Choroid plexus epithelial cell (primary cell): ENCODE data around the gene GON7.

Experiments
- DNase-seq: peaks from one replicate; pipeline ENCODE4 v3.0.0-alpha.2; 2010; ENCODE audit warnings: low read depth
- H3K4me3 ChIP-seq: 2 replicates; pipeline ENCODE4 v1.5.1; 2011; ENCODE audit warnings: low read depth, mild to moderate bottlenecking, control low read depth, low read length, moderate library complexity
- CTCF ChIP-seq: conservative IDR thresholded peaks from 2 replicates; pipeline ENCODE4 v1.5.1; 2011; ENCODE audit warnings: low read depth, mild to moderate bottlenecking, control low read depth, inconsistent platforms, low read length, moderate library complexity

Gene GON7

GRCh38 chr14:93220509-93220908 is 13.6 kb upstream of the GON7 start:
- H3K4me3 ChIP-seq: no peak overlapping the region
- no peak for DNase-seq

GRCh38 chr14:93219103-93219726 is 12.3 kb upstream of the GON7 start:
- peak; percentile 80 for DNase-seq
- no peak overlapping the region for H3K4me3 ChIP-seq
- peak; percentile 76 for TF ChIP-seq CTCF

More at GRCh38 chr14:93220509-93220908, 13.6 kb upstream of the GON7 start:
- no peak for TF ChIP-seq CTCF

- no peak for TF ChIP-seq CTCF
- DNase-seq: no peak
- H3K4me3 ChIP-seq: no peak overlapping the region
Observed at GRCh38 chr14:93214598-93214997, 7.7 kb upstream of the GON7 start.

GRCh38 chr14:93212432-93212831 is 5.6 kb upstream of the GON7 start:
- no peak for DNase-seq
- no peak for TF ChIP-seq CTCF
- H3K4me3 ChIP-seq: no peak overlapping the region

- peak; percentile 60 for TF ChIP-seq CTCF
- peak overlapping the region; percentile 74 for H3K4me3 ChIP-seq
- DNase-seq: peak; percentile 65
Observed at GRCh38 chr14:93207468-93208308, 823 bp upstream of the GON7 start.

- TF ChIP-seq CTCF: no peak
- no peak overlapping the region for H3K4me3 ChIP-seq
- no peak for DNase-seq
Observed at GRCh38 chr14:93201155-93201704, 5.6 kb downstream of the GON7 start.
